Central memory CD8-positive, alpha-beta T cell (primary cell): ENCODE data around the gene CNTN1.

Experiments
- ATAC-seq: fragments of 150-1000 bp; cut with Tn5 transposase; replicated peaks from 2 replicates; pipeline ENCODE4 v1.10.0; 2022; ENCODE audit warnings: mild to moderate bottlenecking, moderate FRiP score, moderate number of reproducible peaks; ENCODE audit not compliant: poor library complexity, severe bottlenecking; ENCODE audit errors: extremely low read depth
- DNase-seq, 2 donors: peaks; one replicate each; pipeline ENCODE4 v3.0.0; 2021; ENCODE audit warnings: low spot score in 2 of 2
- H3K27ac Mint-ChIP-seq: one replicate; pipeline ENCODE4 v1.8.0; 2022; ENCODE audit warnings: low read depth, mild to moderate bottlenecking, moderate library complexity, mixed read lengths
- H3K27me3 Mint-ChIP-seq: one replicate; pipeline ENCODE4 v1.8.0; 2022; ENCODE audit warnings: mixed read lengths
- H3K36me3 Mint-ChIP-seq: one replicate; pipeline ENCODE4 v1.8.0; 2022; ENCODE audit warnings: mild to moderate bottlenecking, moderate library complexity, mixed read lengths; ENCODE audit not compliant: insufficient read depth
- H3K4me1 Mint-ChIP-seq: one replicate; pipeline ENCODE4 v1.8.0; 2022; ENCODE audit warnings: mixed read lengths
- H3K4me3 Mint-ChIP-seq: one replicate; pipeline ENCODE4 v1.8.0; 2022; ENCODE audit warnings: mild to moderate bottlenecking, moderate library complexity, mixed read lengths
- H3K9me3 Mint-ChIP-seq: one replicate; pipeline ENCODE4 v1.8.0; 2022; ENCODE audit warnings: mixed read lengths

Gene CNTN1

DNA sequence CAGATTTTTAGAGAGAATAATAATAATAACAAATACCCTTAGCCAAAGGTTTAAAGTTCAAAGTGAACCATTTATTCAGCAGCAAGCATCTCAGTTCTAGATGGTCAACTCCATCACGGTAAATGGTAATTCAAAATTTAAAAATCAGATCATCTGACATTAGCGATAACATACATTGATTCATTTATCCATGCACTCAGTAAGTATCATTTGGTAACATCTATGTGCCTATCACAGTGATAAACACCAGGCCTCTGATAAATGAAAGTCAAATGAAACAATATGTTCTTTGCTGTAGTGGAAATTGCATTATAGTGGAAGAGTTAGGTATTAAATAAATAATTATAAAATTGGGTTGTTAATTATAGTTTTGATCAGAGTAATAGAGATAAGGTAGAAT lies 108.8 kb downstream of the CNTN1 start:
- ATAC-seq (no peak), DNase-seq (no peak)
- H3K36me3 Mint-ChIP-seq: peaks cover 1% of the 10 kb centered on the region
- H3K27ac Mint-ChIP-seq: no peak overlapping the region
- no peaks in the 10 kb centered on the region for H3K4me1 Mint-ChIP-seq
- H3K9me3 Mint-ChIP-seq: peaks cover 39% of the 10 kb centered on the region
- H3K27me3 Mint-ChIP-seq: no peaks in the 10 kb centered on the region
- no peak overlapping the region for H3K4me3 Mint-ChIP-seq

GRCh38 chr12:40801861-40802260 lies 109.6 kb downstream of the CNTN1 start:
- peaks cover 36% of the 10 kb centered on the region for H3K9me3 Mint-ChIP-seq
- DNase-seq: no peak
- H3K27ac Mint-ChIP-seq: no peak overlapping the region
- no peak overlapping the region for H3K4me3 Mint-ChIP-seq
- H3K4me1 Mint-ChIP-seq: no peaks in the 10 kb centered on the region
- no peaks in the 10 kb centered on the region for H3K27me3 Mint-ChIP-seq
- ATAC-seq: no peak
- peaks cover 1% of the 10 kb centered on the region for H3K36me3 Mint-ChIP-seq

- H3K27ac Mint-ChIP-seq: no peak overlapping the region
- H3K36me3 Mint-ChIP-seq: no peaks in the 10 kb centered on the region
- H3K9me3 Mint-ChIP-seq: peaks cover 29% of the 10 kb centered on the region
- DNase-seq (no peak), ATAC-seq (no peak)
- no peaks in the 10 kb centered on the region for H3K4me1 Mint-ChIP-seq
- H3K27me3 Mint-ChIP-seq: no peaks in the 10 kb centered on the region
- H3K4me3 Mint-ChIP-seq: no peak overlapping the region
Observed at GRCh38 chr12:40802656-40803055, 110.4 kb downstream of the CNTN1 start.

DNA sequence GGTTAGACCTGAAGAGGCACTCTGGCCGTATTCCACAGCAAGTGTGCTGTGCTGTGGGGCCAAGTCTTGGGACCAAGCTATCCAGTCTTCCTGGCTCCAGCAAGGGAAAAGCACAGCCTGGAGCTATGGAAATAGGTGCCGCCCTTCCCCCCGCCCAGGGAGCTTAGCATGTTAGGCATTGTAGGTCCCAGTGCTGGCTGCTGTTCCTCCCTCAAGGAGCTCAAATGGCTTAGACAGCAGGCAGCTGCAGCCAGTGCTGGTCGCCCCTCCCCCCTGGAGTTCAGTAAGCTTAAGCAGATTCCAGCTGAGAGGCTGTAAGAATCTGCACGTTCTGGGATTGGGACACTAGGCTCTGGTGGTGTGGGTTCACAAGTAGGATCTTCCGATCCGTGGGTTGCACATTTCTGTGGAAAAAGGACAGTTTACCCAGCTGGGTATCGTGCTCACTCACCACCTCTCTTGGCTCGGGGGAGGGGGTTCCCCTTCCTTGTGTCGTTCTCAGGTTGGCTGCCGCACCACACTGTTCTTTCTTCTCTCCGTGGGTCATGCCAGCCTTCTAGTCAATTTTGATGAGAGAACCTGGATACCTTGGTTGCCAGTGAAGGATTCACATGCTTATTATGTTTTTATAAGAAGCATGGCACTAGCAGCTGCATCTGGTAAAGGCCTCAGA lies 127.3 kb downstream of the CNTN1 start:
- ATAC-seq (no peak), DNase-seq (no peak)
- no peaks in the 10 kb centered on the region for H3K4me1 Mint-ChIP-seq
- H3K9me3 Mint-ChIP-seq: peaks cover 30% of the 10 kb centered on the region
- H3K27me3 Mint-ChIP-seq: no peaks in the 10 kb centered on the region
- no peak overlapping the region for H3K27ac Mint-ChIP-seq
- H3K4me3 Mint-ChIP-seq: no peak overlapping the region
- H3K36me3 Mint-ChIP-seq: no peaks in the 10 kb centered on the region

DNA sequence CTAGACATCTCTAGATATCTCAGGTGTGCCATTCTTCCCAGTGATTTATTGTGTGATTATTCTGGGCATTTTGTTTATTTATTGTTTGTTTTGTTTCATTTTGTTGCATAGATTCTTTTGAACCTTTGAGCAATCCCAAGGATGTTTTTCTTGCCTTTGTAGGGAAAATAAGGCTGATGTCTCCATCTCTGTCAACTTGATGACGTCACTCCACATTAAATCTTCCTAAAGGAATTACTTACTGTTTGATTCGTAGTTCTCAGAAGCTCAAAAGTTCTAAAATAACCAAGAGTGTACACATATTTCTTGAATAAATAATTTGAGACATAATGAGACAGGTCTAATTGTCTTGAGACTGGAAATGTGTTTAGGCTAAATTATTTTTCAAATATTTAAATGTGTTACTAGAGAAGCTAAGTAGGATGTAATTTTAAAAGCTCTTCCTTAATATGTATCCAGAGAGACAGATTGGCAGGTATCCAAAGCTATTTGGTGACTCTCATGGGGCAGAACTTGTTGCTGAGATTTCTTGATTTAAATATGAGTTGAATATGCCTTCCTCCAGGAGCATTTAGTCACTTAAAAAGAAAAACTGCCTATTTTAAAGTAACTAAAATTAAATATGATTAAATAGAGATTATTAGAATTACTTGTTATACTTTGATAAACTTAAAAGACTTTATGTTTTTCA lies 128.7 kb downstream of the CNTN1 start:
- Mint-ChIP-seq H3K27me3 (no peaks in the 10 kb centered on the region), H3K27ac (no peak overlapping the region), H3K4me3 (no peak overlapping the region), H3K9me3 (peaks cover 30% of the 10 kb centered on the region), H3K36me3 (no peaks in the 10 kb centered on the region), H3K4me1 (no peaks in the 10 kb centered on the region)
- ATAC-seq: no peak
- no peak for DNase-seq

DNA sequence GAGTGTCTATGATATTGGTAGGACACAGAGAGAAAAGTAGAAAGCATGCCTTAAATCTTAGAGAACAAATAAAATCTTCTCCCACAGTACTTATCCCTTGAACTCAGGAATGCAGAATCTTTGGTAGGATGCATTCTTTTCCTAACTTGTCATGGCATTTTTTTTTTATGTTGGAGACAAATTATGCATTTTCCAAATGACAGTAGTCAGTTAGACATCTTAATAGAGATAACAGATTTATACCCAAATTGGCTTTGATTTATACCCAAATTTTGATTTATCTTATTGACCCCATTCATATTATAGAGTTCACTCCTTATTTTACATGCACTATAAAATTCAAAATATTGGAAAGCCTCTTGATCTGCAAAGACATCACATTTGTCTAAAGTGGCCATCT lies 132.9 kb downstream of the CNTN1 start:
- Mint-ChIP-seq H3K27me3 (no peaks in the 10 kb centered on the region), H3K4me3 (no peak overlapping the region), H3K9me3 (peaks cover 6% of the 10 kb centered on the region), H3K36me3 (no peaks in the 10 kb centered on the region), H3K27ac (no peak overlapping the region), H3K4me1 (no peaks in the 10 kb centered on the region)
- ATAC-seq: no peak
- no peak for DNase-seq

DNA sequence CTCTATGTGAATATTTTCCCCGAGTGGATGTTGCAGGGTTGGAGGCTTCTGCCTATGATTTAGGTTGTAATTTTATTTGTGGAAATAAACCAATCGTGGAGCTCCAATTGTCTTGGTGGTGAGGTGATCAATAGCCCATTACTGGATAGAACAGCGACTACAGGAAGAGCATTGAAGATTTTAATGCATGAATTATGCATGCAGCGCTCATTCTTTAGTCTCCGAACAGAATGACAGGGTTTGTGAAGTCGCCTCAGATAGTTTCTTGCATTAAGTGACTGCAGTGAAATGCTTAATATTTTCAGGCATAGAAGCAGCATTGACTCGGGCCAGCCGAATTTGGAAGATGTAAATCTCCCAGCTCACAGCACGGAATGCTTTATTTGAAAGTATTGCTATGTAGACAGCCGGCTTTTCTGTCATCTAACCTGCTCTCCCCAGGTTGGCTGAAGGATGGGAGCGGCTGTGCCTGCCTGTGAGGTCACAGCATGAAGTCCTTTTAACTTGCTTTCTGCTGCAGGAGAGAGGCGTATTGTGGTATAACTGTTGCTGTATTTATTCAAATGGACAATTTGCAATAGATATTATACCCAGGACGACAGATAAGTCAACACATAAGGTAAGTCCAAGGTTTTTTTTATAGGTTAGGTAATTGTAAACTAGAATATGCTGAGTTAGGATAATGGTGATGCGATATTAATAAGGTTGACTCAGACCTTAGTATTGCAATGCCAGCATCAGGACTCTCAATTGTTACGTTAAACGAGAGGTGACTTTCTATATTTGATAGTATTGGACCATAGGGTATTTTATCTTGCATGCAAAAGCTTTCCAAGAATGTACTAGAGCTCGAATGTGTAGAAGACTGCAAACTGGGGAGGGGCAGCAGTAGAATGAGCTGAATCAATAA lies 135.7 kb downstream of the CNTN1 start:
- no peak overlapping the region for H3K4me3 Mint-ChIP-seq
- ATAC-seq (no peak), DNase-seq (no peak)
- no peaks in the 10 kb centered on the region for H3K36me3 Mint-ChIP-seq
- no peaks in the 10 kb centered on the region for H3K4me1 Mint-ChIP-seq
- no peak overlapping the region for H3K27ac Mint-ChIP-seq
- no peaks in the 10 kb centered on the region for H3K27me3 Mint-ChIP-seq
- peaks cover 11% of the 10 kb centered on the region for H3K9me3 Mint-ChIP-seq

DNA sequence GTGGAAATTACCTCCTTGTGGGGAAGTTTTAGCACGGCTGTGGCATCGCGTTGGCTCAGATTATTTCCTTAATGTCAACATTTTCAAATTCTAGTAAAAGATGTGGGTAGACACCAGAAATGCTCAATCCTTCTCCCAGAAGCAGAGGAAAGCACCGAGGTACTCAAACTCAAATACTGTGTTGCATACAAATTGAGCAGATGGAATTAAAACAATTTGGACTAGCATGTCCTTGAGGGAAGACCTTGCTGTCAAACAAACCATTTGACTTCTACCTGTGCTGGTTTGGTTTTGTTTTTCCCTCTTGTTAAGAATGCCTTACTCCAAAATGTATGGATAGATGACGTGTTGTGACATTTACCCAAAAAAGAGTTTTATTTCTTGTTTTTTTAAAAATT lies 136.4 kb downstream of the CNTN1 start:
- Mint-ChIP-seq H3K36me3 (no peaks in the 10 kb centered on the region), H3K27ac (no peak overlapping the region), H3K4me1 (no peaks in the 10 kb centered on the region), H3K27me3 (no peaks in the 10 kb centered on the region), H3K4me3 (no peak overlapping the region), H3K9me3 (peaks cover 9% of the 10 kb centered on the region)
- no peak for ATAC-seq
- DNase-seq: no peak

DNA sequence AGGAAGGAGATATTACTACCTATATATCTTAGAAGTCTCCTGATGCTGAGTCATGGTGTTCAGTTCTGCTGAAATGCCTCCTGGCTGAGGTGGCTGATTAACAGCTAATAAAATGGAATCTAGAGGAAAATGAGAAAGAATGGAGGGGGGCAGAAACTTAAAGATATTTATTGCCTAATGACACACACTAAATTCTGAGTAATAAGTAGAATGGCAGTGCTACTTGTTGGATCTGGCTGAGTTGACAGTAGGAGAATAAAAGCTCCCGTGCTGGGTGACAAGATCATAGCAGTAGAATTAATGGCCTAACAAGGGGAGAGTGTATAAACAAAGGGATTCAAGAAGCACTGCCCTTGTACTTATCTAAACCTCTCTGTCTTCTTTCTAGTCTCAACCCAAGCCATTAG lies 137.5 kb downstream of the CNTN1 start:
- H3K4me1 Mint-ChIP-seq: no peaks in the 10 kb centered on the region
- no peaks in the 10 kb centered on the region for H3K36me3 Mint-ChIP-seq
- no peak overlapping the region for H3K27ac Mint-ChIP-seq
- DNase-seq (no peak), ATAC-seq (no peak)
- no peak overlapping the region for H3K4me3 Mint-ChIP-seq
- H3K9me3 Mint-ChIP-seq: peaks cover 12% of the 10 kb centered on the region
- no peaks in the 10 kb centered on the region for H3K27me3 Mint-ChIP-seq

DNA sequence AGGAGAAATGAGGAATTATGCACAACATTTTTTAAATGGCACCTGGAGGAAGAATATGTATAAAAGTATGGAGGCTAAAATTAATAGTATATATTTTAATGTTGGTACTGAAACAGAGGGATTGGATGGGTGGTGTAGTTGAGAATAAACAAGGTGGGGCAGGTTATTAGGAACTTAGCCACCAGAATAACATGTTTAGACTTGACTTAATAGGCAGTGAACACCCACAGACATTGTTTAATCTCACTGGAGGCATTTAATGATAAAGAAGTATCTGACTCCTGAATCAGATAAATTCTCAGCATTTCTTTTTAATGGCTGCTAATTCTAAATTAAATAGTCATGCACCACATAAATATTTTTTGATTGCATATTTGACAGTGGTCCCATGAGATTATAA lies 139.7 kb downstream of the CNTN1 start:
- Mint-ChIP-seq H3K4me3 (no peak overlapping the region), H3K27ac (no peak overlapping the region), H3K4me1 (no peaks in the 10 kb centered on the region)

DNA sequence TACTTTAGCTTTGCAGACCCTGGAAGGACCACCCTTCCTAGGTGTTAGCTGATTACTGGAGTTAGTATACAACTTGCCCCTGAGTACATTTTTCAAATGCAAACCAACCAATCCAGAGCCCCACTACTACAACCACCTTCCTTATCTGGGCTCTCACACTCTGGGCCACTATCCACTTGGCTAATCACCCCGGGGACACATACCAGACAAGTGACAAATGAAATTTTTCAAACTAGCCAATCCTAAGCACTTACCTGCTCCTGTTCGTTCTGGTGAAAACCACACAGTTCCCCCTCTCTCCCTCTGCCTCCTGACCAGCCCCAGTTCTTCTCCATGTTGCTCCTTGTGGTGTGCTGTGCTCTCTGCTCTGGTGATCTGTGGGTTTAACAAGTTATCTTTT lies 140.4 kb downstream of the CNTN1 start:
- H3K9me3 Mint-ChIP-seq: peaks cover 16% of the 10 kb centered on the region
- no peak for ATAC-seq
- no peak overlapping the region for H3K4me3 Mint-ChIP-seq
- no peaks in the 10 kb centered on the region for H3K4me1 Mint-ChIP-seq
- H3K36me3 Mint-ChIP-seq: no peaks in the 10 kb centered on the region
- H3K27ac Mint-ChIP-seq: no peak overlapping the region
- H3K27me3 Mint-ChIP-seq: no peaks in the 10 kb centered on the region
- DNase-seq: no peak

More for the DNA sequence above, 139.7 kb downstream of the CNTN1 start:
- ATAC-seq (no peak), DNase-seq (no peak)
- Mint-ChIP-seq H3K9me3 (peaks cover 16% of the 10 kb centered on the region), H3K36me3 (no peaks in the 10 kb centered on the region), H3K27me3 (no peaks in the 10 kb centered on the region)

DNA sequence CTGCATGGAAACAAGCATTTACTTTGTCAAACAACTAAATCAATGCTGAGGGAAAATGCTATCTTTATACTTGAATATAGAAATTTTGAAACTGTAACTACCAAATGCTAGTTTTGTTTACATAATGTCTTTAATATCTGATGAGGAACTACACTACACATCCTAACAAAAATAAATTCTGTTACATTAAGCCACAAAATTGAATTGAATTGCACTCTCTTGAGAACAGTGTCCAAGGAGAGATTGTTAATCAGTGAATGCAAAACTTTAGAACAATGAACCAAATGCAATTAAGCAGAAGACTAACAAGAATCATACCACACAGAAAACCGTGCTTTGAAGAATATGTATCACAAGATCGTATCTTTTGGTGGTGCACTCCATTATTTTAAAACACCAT lies 141.6 kb downstream of the CNTN1 start:
- Mint-ChIP-seq H3K27me3 (no peaks in the 10 kb centered on the region), H3K4me3 (no peak overlapping the region), H3K27ac (no peak overlapping the region), H3K36me3 (no peaks in the 10 kb centered on the region), H3K4me1 (no peaks in the 10 kb centered on the region), H3K9me3 (peaks cover 16% of the 10 kb centered on the region)
- DNase-seq (no peak), ATAC-seq (no peak)

- no peaks in the 10 kb centered on the region for H3K4me1 Mint-ChIP-seq
- no peak for DNase-seq
- ATAC-seq: no peak
- H3K36me3 Mint-ChIP-seq: no peaks in the 10 kb centered on the region
- no peaks in the 10 kb centered on the region for H3K27me3 Mint-ChIP-seq
- peaks cover 16% of the 10 kb centered on the region for H3K9me3 Mint-ChIP-seq
- no peak overlapping the region for H3K27ac Mint-ChIP-seq
- no peak overlapping the region for H3K4me3 Mint-ChIP-seq
Observed at GRCh38 chr12:40834321-40834720, 142.1 kb downstream of the CNTN1 start.
